K562 (cell line): Measurements from ENCODE around the gene CPOX. TPM values are rescaled to one million over a fixed set of nuclear protein-coding genes. Genes with fewer than 3 reads are reported as not detected.

Experiments used
- BCOR ChIP-seq: fragments of 450-650 bp; IDR thresholded peaks from 2 replicates; pipeline ENCODE4 v1.6.1; 2016
- CREB3L1 ChIP-seq: fragments of 450-650 bp; IDR thresholded peaks from 2 replicates; pipeline ENCODE4 v1.6.1; 2014; ENCODE audit warnings: low read depth, mild to moderate bottlenecking, moderate library complexity, borderline replicate concordance
- DEAF1 ChIP-seq: fragments of 450-650 bp; formaldehyde crosslinking; IDR thresholded peaks from 2 replicates; pipeline ENCODE4 v1.4.0; 2020; ENCODE audit warnings: mild to moderate bottlenecking, moderate library complexity
- E2F3 ChIP-seq: fragments of 250-450 bp; sonication (Bioruptor Pico); IDR thresholded peaks from 2 replicates; pipeline ENCODE4 v1.4.0; 2020; ENCODE audit warnings: mild to moderate bottlenecking
- HCFC1 ChIP-seq: IDR thresholded peaks from 2 replicates; pipeline ENCODE4 v1.6.1; 2012; ENCODE audit warnings: low read depth, low read length, improper control_type of control experiment
- HDAC2 ChIP-seq: fragments of 450-650 bp; IDR thresholded peaks from 2 replicates; pipeline ENCODE4 v1.6.1; 2016; ENCODE audit warnings: mild to moderate bottlenecking
- MBD1 ChIP-seq: fragments of 250-450 bp; sonication (Bioruptor Pico); IDR thresholded peaks from 2 replicates; pipeline ENCODE4 v1.8.0; 2022; ENCODE audit warnings: inconsistent platforms
- MTA3 ChIP-seq: fragments of 450-650 bp; formaldehyde crosslinking; IDR thresholded peaks from 2 replicates; pipeline ENCODE4 v1.6.1; 2017; ENCODE audit warnings: mild to moderate bottlenecking, borderline replicate concordance
- MYC ChIP-seq, 2 experiments: fragments of 250-450 bp in 1 of 2; sonication (Bioruptor Pico) in 1 of 2; IDR thresholded peaks; 2 replicates each; pipeline versions ENCODE4 v1.5.1 to v1.6.1; 2012 to 2021; ENCODE audit warnings: low read depth in 2 of 2, borderline replicate concordance in 1 of 2, improper control_type of control experiment in 1 of 2, low read length in 1 of 2, mild to moderate bottlenecking in 1 of 2, moderate library complexity in 1 of 2
- NCOA1 ChIP-seq: fragments of 450-650 bp; IDR thresholded peaks from 2 replicates; pipeline ENCODE4 v1.6.1; 2016; ENCODE audit warnings: low read depth
- POLR2B ChIP-seq: fragments of 450-650 bp; IDR thresholded peaks from 2 replicates; pipeline ENCODE4 v1.6.1; 2018; ENCODE audit warnings: low read depth; ENCODE audit not compliant: partially characterized antibody
- POLR2G ChIP-seq: fragments of 200-400 bp; formaldehyde crosslinking; IDR thresholded peaks from 2 replicates; pipeline ENCODE4 v1.6.1; 2017; ENCODE audit warnings: low read depth, mild to moderate bottlenecking, antibody characterized with exemption, low read length, moderate library complexity
- TRIM28 ChIP-seq: fragments of 450-650 bp; IDR thresholded peaks from 2 replicates; pipeline ENCODE4 v1.6.1; 2017
- ZNF668 ChIP-seq: fragments of 250-450 bp; sonication (Bioruptor Pico); IDR thresholded peaks from 2 replicates; pipeline ENCODE4 v1.8.0; 2022; ENCODE audit warnings: mild to moderate bottlenecking, inconsistent platforms
- polyA plus RNA-seq, 8 experiments: library from polyadenylated mRNA; depleted of rRNA in 4 of 8; stranded (reverse) in 5 of 8; unstranded in 3 of 8; fragments of >200 nt; fragmentation: Nextera tagmentation in 2 of 8; fragmentation: Illumina TruSeq in 1 of 8; extraction: Ambion mirVana in 2 of 8; extraction: Trizol in 1 of 8; gene quantifications; 2 replicates each; pipeline versions ENCODE4 v1.2.1 to v1.2.3, GENCODE V29; 2011 to 2014; ENCODE audit warnings: inconsistent platforms in 1 of 8, missing spikeins in 1 of 8
- total RNA-seq, 7 experiments: library from RNA; depleted of rRNA in 6 of 7; stranded (reverse); fragments of >200 nt in 6 of 7; fragmentation: Illumina TruSeq in 2 of 7; extraction: Trizol in 2 of 7; gene quantifications; 2 replicates each; pipeline versions ENCODE4 v1.2.1 to v1.2.3, GENCODE V29; 2011 to 2021; ENCODE audit warnings: low replicate concordance in 1 of 7

Gene CPOX
- total and polyA plus RNA-seq, 9 of the 15 experiments (the other 6 are each of a cell fraction or from before 2014, with no cell fraction given): 14.6 to 82.1 (median 24.8) TPM

GRCh38 chr3:98593046-98593936, at the start of gene CPOX (continued):
- TF ChIP-seq DEAF1 (CRISPR knock-in tag): no peak
- TF ChIP-seq E2F3: peak; percentile 72; the same call in 1 of the 2 replicates
- TF ChIP-seq POLR2G: peak; percentile 73
- peak; percentile 60; the same call in 1 of the 2 replicates for TF ChIP-seq NCOA1
- peak; percentile 59 for TF ChIP-seq POLR2B
- no peak for TF ChIP-seq MBD1 (CRISPR knock-in tag)
- peak; percentile 62; the same call in 1 of the 2 replicates for TF ChIP-seq CREB3L1
- peak; percentile 64 for TF ChIP-seq BCOR
- no peak for TF ChIP-seq ZNF668
- peak; percentile 88 for TF ChIP-seq HCFC1
- 0 out of 2 replicates have a peak, but pooled peaks have one; percentile 55 for TF ChIP-seq MTA3
- peak; percentile 45 for TF ChIP-seq MYC (IDR thresholded peaks at IDR 0.05; ENCODE audit: low read depth, low read length)
- no peak for TF ChIP-seq MYC (CRISPR knock-in tag; IDR thresholded peaks at IDR 0.05; ENCODE audit: borderline replicate concordance, low read depth)
- TF ChIP-seq HDAC2: peak; percentile 65; the same call in 1 of the 2 replicates
- no peak for TF ChIP-seq TRIM28
